MCF 10A (cell line): ENCODE data around the gene SLC5A9. TPM values are rescaled to one million over a fixed set of nuclear protein-coding genes. Genes with fewer than 3 reads are reported as not detected.

ENCODE experiments used
- BruUV-seq: library from RNA; stranded (reverse); fragments of 400-500 nt; replicated peaks from 2 replicates; lab custom pipeline; 2021; lab: Mats Ljungman, UMichigan
- CTCF ChIA-PET: fragments of 300-600 bp; sonication (Branson Sonifier 250); formaldehyde crosslinking; extraction: SDS; loops from one replicate; lab custom pipeline; 2021; ENCODE audit warnings: antibody characterized with exemption, inconsistent platforms; lab: Yijun Ruan, JAX
- POLR2A ChIA-PET: fragments of 300-600, 350-650 bp; sonication (Branson Sonifier 250); formaldehyde crosslinking; extraction: SDS; loops from one replicate; lab custom pipeline; 2020; ENCODE audit warnings: antibody characterized with exemption, inconsistent platforms; lab: Yijun Ruan, JAX
- DNase-seq: peaks from one replicate; pipeline ENCODE4 v3.0.0-alpha.2; 2018; ENCODE audit not compliant: unreplicated experiment
- H3K27ac Mint-ChIP-seq: one replicate; pipeline ENCODE4 v1.8.0; 2022; ENCODE audit warnings: mild to moderate bottlenecking, low read depth, mixed read lengths; ENCODE audit not compliant: unreplicated experiment
- H3K27me3 Mint-ChIP-seq: one replicate; pipeline ENCODE4 v1.8.0; 2022; ENCODE audit warnings: mixed read lengths; ENCODE audit not compliant: insufficient read depth, unreplicated experiment
- H3K36me3 Mint-ChIP-seq: one replicate; pipeline ENCODE4 v1.8.0; 2022; ENCODE audit warnings: mild to moderate bottlenecking, moderate library complexity, mixed read lengths; ENCODE audit not compliant: insufficient read depth, unreplicated experiment
- H3K4me1 Mint-ChIP-seq: one replicate; pipeline ENCODE4 v1.8.0; 2022; ENCODE audit warnings: mixed read lengths; ENCODE audit not compliant: insufficient read depth, unreplicated experiment
- H3K4me3 Mint-ChIP-seq: one replicate; pipeline ENCODE4 v1.8.0; 2022; ENCODE audit warnings: mild to moderate bottlenecking, moderate library complexity, mixed read lengths; ENCODE audit not compliant: unreplicated experiment
- H3K9me3 Mint-ChIP-seq: one replicate; pipeline ENCODE4 v1.8.0; 2022; ENCODE audit warnings: mixed read lengths; ENCODE audit not compliant: unreplicated experiment
- intact Hi-C: fragments of 100-400 bp; cut with micrococcal nuclease; formaldehyde crosslinking; loops from 2 replicates; pipeline ENCODE4 v1.14.1; 2022
- total RNA-seq: library from RNA; stranded (reverse); gene quantifications from 2 replicates; pipeline ENCODE4 v1.2.3, GENCODE V29; 2022
- TF ChIP-seq, protein P1 (sequence below): fragments of 200-600 bp; IDR thresholded peaks from one replicate; pipeline ENCODE4 v1.8.0; 2022; ENCODE audit warnings: antibody characterized with exemption, mild to moderate bottlenecking; ENCODE audit not compliant: unreplicated experiment

Gene SLC5A9
- total RNA-seq, 1 experiment from 2014 or later, result not detected

GRCh38 chr1:48181669-48182367 lies 40.7 kb upstream of the SLC5A9 start:
- intact Hi-C loops, result no loop called here
- H3K36me3 Mint-ChIP-seq, result peaks cover 18% of the 10 kb centered on the region
- TSS peak; percentile 69 for BruUV-seq
- POLR2A ChIA-PET, result interaction anchor here (0.7 to 4.3 kb wide), 10 partner anchors 12 to 246 kb away, joined by 3 to 26 read pairs (median 4); no protein-coding TSS in a partner anchor
- TF ChIP-seq, protein P1, sequence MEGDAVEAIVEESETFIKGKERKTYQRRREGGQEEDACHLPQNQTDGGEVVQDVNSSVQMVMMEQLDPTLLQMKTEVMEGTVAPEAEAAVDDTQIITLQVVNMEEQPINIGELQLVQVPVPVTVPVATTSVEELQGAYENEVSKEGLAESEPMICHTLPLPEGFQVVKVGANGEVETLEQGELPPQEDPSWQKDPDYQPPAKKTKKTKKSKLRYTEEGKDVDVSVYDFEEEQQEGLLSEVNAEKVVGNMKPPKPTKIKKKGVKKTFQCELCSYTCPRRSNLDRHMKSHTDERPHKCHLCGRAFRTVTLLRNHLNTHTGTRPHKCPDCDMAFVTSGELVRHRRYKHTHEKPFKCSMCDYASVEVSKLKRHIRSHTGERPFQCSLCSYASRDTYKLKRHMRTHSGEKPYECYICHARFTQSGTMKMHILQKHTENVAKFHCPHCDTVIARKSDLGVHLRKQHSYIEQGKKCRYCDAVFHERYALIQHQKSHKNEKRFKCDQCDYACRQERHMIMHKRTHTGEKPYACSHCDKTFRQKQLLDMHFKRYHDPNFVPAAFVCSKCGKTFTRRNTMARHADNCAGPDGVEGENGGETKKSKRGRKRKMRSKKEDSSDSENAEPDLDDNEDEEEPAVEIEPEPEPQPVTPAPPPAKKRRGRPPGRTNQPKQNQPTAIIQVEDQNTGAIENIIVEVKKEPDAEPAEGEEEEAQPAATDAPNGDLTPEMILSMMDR, result no peak
- peak overlapping the region; percentile 88 for H3K27ac Mint-ChIP-seq
- H3K4me1 Mint-ChIP-seq, result peaks cover 51% of the 10 kb centered on the region
- H3K27me3 Mint-ChIP-seq, result no peaks in the 10 kb centered on the region
- CTCF ChIA-PET, result interaction anchor here (0.6 to 3.3 kb wide), 8 partner anchors 12 to 73 kb away, joined by 3 to 13 read pairs (median 4); no protein-coding TSS in a partner anchor
- peak overlapping the region; percentile 66 for H3K4me3 Mint-ChIP-seq
- DNase-seq, result no peak
- peaks cover 9% of the 10 kb centered on the region for H3K9me3 Mint-ChIP-seq

DNA sequence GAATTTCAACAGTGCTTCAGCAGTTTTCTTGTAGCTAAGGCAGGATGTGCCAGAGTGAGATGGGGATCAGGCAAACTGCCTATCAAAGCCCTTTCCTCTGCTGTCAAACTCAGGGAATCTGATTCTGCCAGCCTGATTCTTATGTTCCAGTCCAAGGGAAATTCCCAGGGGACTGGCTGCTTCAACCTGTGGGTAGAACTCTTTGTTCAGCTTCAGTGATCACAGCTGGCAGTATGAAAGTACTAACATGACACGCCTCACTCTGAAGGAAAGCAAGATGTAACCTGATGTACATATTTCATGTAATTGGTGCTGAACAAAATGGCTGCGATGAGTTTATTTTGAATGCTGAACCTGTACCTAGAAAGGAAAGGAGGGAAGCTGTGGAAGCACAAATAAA lies 40.1 kb upstream of the SLC5A9 start:
- peak overlapping the region; percentile 88 for H3K27ac Mint-ChIP-seq
- peak overlapping the region; percentile 66 for H3K4me3 Mint-ChIP-seq
- H3K9me3 Mint-ChIP-seq, result peaks cover 12% of the 10 kb centered on the region
- CTCF ChIA-PET, result interaction anchor here (0.6 to 3.3 kb wide), 8 partner anchors 16 to 73 kb away, joined by 3 to 13 read pairs (median 4); no protein-coding TSS in a partner anchor
- intact Hi-C loops, result no loop called here
- BruUV-seq, result no TSS peak
- H3K4me1 Mint-ChIP-seq, result peaks cover 48% of the 10 kb centered on the region
- H3K36me3 Mint-ChIP-seq, result peaks cover 17% of the 10 kb centered on the region
- POLR2A ChIA-PET, result interaction anchor here (0.7 to 4.3 kb wide), 10 partner anchors 11 to 246 kb away, joined by 3 to 26 read pairs (median 4); no protein-coding TSS in a partner anchor
- TF ChIP-seq, protein P1, result no peak
- H3K27me3 Mint-ChIP-seq, result no peaks in the 10 kb centered on the region
- DNase-seq, result peak; percentile 67

- Mint-ChIP-seq H3K4me1 (peaks cover 42% of the 10 kb centered on the region), H3K4me3 (no peak overlapping the region), H3K36me3 (no peaks in the 10 kb centered on the region), H3K9me3 (peaks cover 19% of the 10 kb centered on the region), H3K27ac (no peak overlapping the region), H3K27me3 (no peaks in the 10 kb centered on the region)
- TF ChIP-seq, protein P1, result no peak
- no peak for DNase-seq
- no TSS peak for BruUV-seq
- ChIA-PET CTCF (interaction anchor here (0.7 to 1.5 kb wide), 5 partner anchors 9 to 1569 kb away, joined by 3 to 5 read pairs (median 3); no protein-coding TSS in a partner anchor), POLR2A (no interaction called here)
- intact Hi-C loops, result no loop called here
Observed at GRCh38 chr1:48186306-48186839, 36.1 kb upstream of the SLC5A9 start.

GRCh38 chr1:48187969-48188563 lies 34.5 kb upstream of the SLC5A9 start:
- TF ChIP-seq, protein P1, result no peak
- no TSS peak for BruUV-seq
- intact Hi-C loops, result no loop called here

More at GRCh38 chr1:48187969-48188563, 34.5 kb upstream of the SLC5A9 start:
- POLR2A ChIA-PET, result no interaction called here
- no peak overlapping the region for H3K4me3 Mint-ChIP-seq
- no peak for DNase-seq
- H3K4me1 Mint-ChIP-seq, result peaks cover 26% of the 10 kb centered on the region
- no peaks in the 10 kb centered on the region for H3K36me3 Mint-ChIP-seq
- CTCF ChIA-PET, result interaction anchor here (0.6 to 1.1 kb wide), 2 partner anchors 16 to 31 kb away, joined by 3 read pairs; no protein-coding TSS in a partner anchor
- H3K27ac Mint-ChIP-seq, result no peak overlapping the region
- no peaks in the 10 kb centered on the region for H3K27me3 Mint-ChIP-seq
- peaks cover 12% of the 10 kb centered on the region for H3K9me3 Mint-ChIP-seq
